ENCODE data around the gene GLCCI1.
"Not testable (repeated sequence)": the region's sequence is repeated elsewhere in the genome, so short reads cannot be mapped to it uniquely, and the experiment has no call there.

Gene GLCCI1

GRCh38 chr7:8060241-8060640, 91.6 kb downstream of the GLCCI1 start:
- Histone ChIP-seq H3K9me2 (replicated peaks; ENCODE audit: insufficient read depth, low read length) (no peaks in the 10 kb centered on the region), H2AFZ (ENCODE audit: low read depth, low read length, severe bottlenecking) (no peak overlapping the region), H3K79me2 (ENCODE audit: insufficient read depth, low read length) (no peaks in the 10 kb centered on the region), H3K27me3 (ENCODE audit: low read length) (no peaks in the 10 kb centered on the region), H3K36me3 (ENCODE audit: low read length) (no peaks in the 10 kb centered on the region), H3F3A (ENCODE audit: insufficient read depth) (no peaks in the 10 kb centered on the region), H3K9ac (ENCODE audit: low read length) (no peak overlapping the region), H3K27ac (ENCODE audit: low read depth, low read length) (no peak overlapping the region), H3K4me3 (ENCODE audit: insufficient read depth, low read length, poor library complexity, severe bottlenecking) (no peak overlapping the region), H3K4me2 (ENCODE audit: low read depth, low read length, poor library complexity, severe bottlenecking) (no peak overlapping the region), H4K20me1 (ENCODE audit: low read depth, low read length) (no peaks in the 10 kb centered on the region), H3K9me3 (ENCODE audit: insufficient read depth, low read length) (no peaks in the 10 kb centered on the region)
- no peak for TF ChIP-seq EZH2phosphoT487 (conservative IDR thresholded peaks at IDR 0.05; ENCODE audit: low read length)
- no peak for TF ChIP-seq CTCF (IDR thresholded peaks at IDR 0.05; ENCODE audit: insufficient read depth, low read length, poor library complexity, severe bottlenecking)

GRCh38 chr7:8063300-8063699, 94.7 kb downstream of the GLCCI1 start:
- H3F3A ChIP-seq (ENCODE audit: insufficient read depth); H3K27ac ChIP-seq (ENCODE audit: low read depth, low read length); H4K20me1 ChIP-seq (ENCODE audit: low read depth, low read length); H3K9me2 ChIP-seq (replicated peaks; ENCODE audit: insufficient read depth, low read length); H3K79me2 ChIP-seq (ENCODE audit: insufficient read depth, low read length); H3K9me3 ChIP-seq (ENCODE audit: insufficient read depth, low read length); H3K9ac ChIP-seq (ENCODE audit: low read length); H3K36me3 ChIP-seq (ENCODE audit: low read length); H3K4me2 ChIP-seq (ENCODE audit: low read depth, low read length, poor library complexity, severe bottlenecking); H2AFZ ChIP-seq (ENCODE audit: low read depth, low read length, severe bottlenecking); H3K27me3 ChIP-seq (ENCODE audit: low read length); H3K4me3 ChIP-seq (ENCODE audit: insufficient read depth, low read length, poor library complexity, severe bottlenecking): not testable (repeated sequence)

DNA sequence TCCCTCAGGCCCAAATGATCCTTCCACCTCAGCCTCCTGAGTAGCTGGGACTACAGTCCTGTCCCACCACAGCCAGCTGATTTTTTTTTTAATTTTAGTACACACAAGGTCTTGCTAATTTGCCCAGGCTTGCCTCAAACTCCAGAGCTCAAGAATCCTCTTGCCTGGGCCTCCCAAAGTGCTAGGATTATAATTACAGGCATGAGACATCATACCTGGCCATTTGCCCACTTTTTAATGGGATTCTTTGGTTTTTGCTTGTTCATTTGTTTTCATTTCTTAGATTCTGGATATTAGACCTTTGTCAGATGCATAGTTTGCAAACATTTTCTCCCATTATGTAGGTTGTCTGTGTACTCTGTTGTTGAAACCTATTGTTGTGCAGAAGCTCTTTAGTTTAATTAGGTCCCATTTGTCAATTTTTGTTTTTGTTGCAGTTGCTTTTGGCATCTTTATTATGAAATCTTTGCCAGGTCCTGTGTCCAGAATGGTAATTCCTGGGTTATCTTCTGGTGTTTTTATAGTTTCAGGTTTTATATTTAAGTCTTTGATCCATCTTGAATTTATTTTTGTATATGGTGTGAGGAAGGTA, 95.2 kb downstream of the GLCCI1 start:
- Histone ChIP-seq H3K79me2 (ENCODE audit: insufficient read depth, low read length) (no peaks in the 10 kb centered on the region), H3K9ac (ENCODE audit: low read length) (no peak overlapping the region), H3K9me2 (replicated peaks; ENCODE audit: insufficient read depth, low read length) (no peaks in the 10 kb centered on the region), H3K27me3 (ENCODE audit: low read length) (no peaks in the 10 kb centered on the region), H3K4me3 (ENCODE audit: insufficient read depth, low read length, poor library complexity, severe bottlenecking) (no peak overlapping the region), H3K4me2 (ENCODE audit: low read depth, low read length, poor library complexity, severe bottlenecking) (no peak overlapping the region), H3K36me3 (ENCODE audit: low read length) (no peaks in the 10 kb centered on the region), H3K27ac (ENCODE audit: low read depth, low read length) (no peak overlapping the region), H3F3A (ENCODE audit: insufficient read depth) (no peaks in the 10 kb centered on the region), H4K20me1 (ENCODE audit: low read depth, low read length) (no peaks in the 10 kb centered on the region), H3K9me3 (ENCODE audit: insufficient read depth, low read length) (no peaks in the 10 kb centered on the region), H2AFZ (ENCODE audit: low read depth, low read length, severe bottlenecking) (no peak overlapping the region)
- no peak for TF ChIP-seq CTCF (IDR thresholded peaks at IDR 0.05; ENCODE audit: insufficient read depth, low read length, poor library complexity, severe bottlenecking)
- TF ChIP-seq EZH2phosphoT487 (conservative IDR thresholded peaks at IDR 0.05; ENCODE audit: low read length), result no peak

DNA sequence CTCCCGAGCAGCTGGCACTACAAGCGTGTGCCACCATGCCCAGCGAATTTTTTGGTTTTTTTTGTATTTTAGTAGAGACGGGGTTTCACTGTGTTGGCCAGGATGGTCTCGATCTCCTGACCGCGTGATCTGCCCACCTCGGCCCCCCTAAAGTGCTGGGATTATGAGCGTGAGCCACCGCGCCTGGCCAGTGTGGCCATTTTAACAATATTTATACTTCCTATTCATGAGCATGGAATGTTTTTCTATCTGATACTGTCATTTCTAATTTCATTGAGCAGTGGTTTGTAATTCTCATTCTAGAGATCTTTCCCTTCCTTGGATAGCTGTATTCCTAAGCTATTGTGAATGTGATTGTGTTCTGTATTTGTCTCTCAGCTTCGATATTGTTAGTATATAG, 96.2 kb downstream of the GLCCI1 start:
- H3K9me3 ChIP-seq (ENCODE audit: insufficient read depth, low read length), result no peaks in the 10 kb centered on the region
- H3K27me3 ChIP-seq (ENCODE audit: low read length), result no peaks in the 10 kb centered on the region
- no peaks in the 10 kb centered on the region for H3K9me2 ChIP-seq (replicated peaks; ENCODE audit: insufficient read depth, low read length)
- H3F3A ChIP-seq (ENCODE audit: insufficient read depth), result no peaks in the 10 kb centered on the region
- H3K9ac ChIP-seq (ENCODE audit: low read length), result no peak overlapping the region
- no peak for TF ChIP-seq EZH2phosphoT487 (conservative IDR thresholded peaks at IDR 0.05; ENCODE audit: low read length)
- no peak for TF ChIP-seq CTCF (IDR thresholded peaks at IDR 0.05; ENCODE audit: insufficient read depth, low read length, poor library complexity, severe bottlenecking)
- no peak overlapping the region for H2AFZ ChIP-seq (ENCODE audit: low read depth, low read length, severe bottlenecking)
- H3K36me3 ChIP-seq (ENCODE audit: low read length), result no peaks in the 10 kb centered on the region
- no peaks in the 10 kb centered on the region for H3K79me2 ChIP-seq (ENCODE audit: insufficient read depth, low read length)
- no peaks in the 10 kb centered on the region for H4K20me1 ChIP-seq (ENCODE audit: low read depth, low read length)
- no peak overlapping the region for H3K4me3 ChIP-seq (ENCODE audit: insufficient read depth, low read length, poor library complexity, severe bottlenecking)
- H3K4me2 ChIP-seq (ENCODE audit: low read depth, low read length, poor library complexity, severe bottlenecking), result no peak overlapping the region
- H3K27ac ChIP-seq (ENCODE audit: low read depth, low read length), result no peak overlapping the region
